Glomerular endothelial cell (primary cell): Measurements from ENCODE around the gene TAF10. TPM values are rescaled to one million over a fixed set of nuclear protein-coding genes. Genes with fewer than 3 reads are reported as not detected.

Experiments
- DNase-seq: peaks from one replicate; pipeline ENCODE4 v3.0.0-alpha.2; 2011; ENCODE audit warnings: low read depth, low spot score; ENCODE audit errors: extremely low read depth
- total RNA-seq: library from RNA; depleted of rRNA; stranded (reverse); fragments of >200 nt; gene quantifications from 2 replicates; pipeline ENCODE4 v1.2.3, GENCODE V29; 2015

Gene TAF10
- total RNA-seq, 1 donor from 2014 or later: 81.6 TPM

DNA sequence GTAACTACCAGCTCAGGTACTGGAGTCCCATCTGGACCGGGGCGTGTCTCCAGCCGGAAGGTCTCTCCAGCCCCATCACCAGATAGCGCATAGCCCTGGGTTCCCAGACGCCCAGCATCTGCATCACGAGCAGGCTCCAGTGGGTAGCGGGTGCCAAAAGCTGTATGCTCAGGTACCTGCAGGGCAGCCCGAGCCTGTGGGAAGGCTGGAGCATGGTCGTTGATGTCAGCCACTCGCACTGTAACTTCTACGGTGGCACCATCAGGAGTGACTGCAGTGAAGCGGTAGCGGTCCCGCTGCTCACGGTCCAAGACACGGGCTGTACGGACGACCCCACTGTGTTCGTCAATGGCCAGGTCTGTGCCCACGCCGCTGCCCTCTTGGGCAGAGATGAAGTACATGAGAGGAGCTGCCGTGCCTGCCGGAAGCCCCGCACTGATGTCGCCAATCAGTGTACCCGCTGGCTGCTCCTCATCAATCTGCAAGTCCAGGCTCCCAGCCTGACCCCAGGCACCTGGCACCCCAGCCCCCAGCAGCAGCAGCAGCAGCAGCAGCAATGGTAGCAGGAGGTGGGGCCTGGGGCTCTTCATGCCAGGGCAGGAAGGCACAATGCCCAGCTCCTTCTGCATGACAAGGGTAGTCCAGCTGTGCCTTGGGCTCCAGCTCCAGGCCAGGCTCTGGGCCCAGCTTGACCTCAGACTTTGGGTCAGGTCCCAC, 29.1 kb upstream of the TAF10 start:
- DNase-seq: no peak

DNA sequence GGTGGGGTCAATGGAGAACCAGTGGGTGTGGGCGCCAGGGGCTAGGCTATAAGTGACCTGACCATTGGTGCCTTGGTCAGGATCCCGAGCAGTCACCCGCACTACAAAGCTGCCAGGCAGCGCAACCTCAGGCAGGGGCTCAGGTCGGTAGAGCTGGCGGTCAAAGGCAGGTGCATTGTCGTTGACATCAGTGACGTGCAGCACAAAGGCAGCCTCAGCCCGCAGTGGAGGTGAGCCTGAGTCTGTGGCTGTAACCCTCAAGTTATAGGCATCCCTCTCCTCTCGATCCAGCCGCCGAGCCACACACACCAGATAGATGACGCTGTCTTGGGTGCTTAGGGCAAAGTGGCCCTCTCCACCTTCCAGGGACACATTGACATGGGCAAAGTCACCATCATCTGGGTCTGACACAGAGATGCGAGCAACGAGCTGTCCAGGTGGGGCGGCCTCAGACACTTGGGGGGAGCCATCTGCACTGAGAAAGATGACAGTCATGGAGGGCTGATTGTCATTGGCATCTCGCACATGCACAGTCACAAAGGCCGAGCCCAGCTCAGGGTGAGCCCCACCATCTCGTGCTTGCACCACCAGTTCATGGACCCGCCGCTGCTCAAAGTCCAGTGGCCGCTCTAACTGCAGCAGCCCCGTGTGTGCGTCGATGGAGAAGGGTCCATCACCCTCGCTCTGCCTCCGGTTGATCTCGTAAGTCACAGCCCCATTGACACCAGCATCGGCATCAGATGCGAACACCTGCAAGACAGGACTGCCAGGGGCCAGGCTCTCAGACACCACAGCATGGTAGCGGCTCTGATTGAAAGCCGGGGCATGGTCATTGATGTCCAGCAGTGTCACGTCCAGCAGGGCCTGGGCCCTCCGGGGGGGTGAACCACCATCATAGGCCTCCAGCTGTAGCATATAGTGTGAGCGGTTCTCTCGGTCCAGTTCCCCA, 28.3 kb upstream of the TAF10 start:
- no peak for DNase-seq

DNA sequence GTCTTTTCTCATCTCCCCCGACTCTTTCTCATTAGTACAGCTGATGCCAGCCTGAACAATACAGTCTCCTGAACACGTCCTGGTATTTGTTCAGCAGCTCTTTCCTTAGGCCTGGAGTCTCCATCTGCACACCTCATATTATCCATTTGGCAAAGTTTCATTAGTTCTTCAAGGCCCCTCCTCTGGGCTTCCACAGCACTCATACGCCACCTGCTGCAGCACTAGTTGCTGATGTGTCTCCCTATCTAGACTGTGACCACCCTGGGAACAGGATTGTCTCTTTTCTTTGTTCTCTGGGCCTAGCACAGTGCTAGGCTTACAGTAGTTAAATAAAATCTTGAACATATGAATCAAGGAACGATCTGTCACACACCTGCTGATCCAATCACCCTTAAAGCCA, 26.4 kb upstream of the TAF10 start:
- DNase-seq: no peak

DNA sequence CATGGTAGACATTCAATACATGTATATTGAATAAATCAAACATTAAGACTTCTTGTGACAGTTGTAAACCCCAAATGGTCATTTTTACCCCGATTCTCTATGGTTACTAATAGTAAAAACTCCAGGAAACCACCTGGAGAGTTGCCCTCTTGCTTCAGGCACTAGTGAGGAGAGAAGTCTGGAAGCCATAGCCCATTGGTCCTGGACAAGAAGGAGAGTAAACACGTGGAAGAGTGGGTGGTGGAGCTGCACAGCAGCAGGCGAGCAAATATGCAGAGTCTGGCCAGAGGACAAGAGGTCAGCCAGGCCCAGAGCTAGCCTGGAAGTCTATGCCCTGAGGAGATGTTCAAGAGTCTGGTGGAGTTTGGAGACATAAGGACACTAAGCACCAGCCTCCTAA, 25.9 kb upstream of the TAF10 start:
- DNase-seq: no peak

DNA sequence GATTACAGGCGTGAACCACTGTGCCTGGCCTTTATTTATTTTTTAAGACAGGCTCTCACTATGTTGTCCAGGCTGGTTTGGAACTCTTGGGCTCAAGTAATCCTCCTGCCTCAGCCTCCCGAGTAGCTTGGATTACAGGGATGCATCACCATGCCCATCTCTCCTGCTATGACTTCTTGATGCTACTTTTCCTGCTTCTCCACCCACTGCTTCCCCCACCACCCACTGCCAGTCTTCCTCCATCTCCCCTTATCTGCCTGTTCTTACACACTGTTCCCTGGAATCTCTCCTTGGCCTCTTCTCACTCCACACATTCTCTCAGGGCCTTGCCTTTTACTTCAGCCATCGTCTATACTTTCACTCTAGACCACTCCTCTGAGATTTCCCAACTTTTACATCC, 24.5 kb upstream of the TAF10 start:
- no peak for DNase-seq

DNA sequence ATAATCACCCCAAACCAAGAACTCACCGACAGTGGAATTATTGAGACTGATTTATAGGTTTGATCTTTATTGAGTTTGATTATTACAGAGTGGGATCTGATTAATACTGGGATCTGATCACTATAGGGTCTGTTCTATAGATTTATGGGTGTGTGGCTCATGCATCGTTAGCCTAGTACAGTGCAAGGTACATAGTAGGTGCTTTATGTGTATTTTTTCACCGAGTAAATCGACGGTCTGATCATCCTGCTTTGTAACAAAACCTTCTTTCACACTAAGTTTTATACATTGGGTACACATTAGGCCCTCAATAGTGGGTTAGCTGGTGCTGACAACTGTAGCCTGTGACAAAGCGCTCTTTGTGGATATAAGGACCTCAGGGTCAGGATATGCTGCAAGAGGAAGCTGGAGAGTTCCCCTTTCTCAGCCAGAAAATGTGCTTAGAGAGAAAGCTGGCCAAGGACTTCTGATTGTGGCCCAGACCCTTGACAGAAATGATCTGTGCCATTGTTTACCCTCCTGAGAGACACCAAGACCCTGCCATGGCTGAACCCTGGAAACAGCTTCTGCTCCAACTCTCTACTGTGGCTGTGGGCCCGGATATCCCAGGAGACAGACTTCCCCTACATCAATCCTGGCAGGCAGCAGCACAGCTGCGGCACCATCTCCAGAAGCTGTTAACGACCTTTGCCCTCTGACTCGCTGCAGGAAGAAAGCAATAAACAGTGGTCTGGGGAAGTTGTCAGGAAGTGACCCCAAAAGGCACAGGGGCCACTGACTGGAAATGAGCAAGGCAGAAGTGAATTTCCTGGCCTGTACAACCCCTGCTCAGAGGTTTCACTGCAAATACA, 23.3 kb upstream of the TAF10 start:
- DNase-seq: peak; percentile 90

DNA sequence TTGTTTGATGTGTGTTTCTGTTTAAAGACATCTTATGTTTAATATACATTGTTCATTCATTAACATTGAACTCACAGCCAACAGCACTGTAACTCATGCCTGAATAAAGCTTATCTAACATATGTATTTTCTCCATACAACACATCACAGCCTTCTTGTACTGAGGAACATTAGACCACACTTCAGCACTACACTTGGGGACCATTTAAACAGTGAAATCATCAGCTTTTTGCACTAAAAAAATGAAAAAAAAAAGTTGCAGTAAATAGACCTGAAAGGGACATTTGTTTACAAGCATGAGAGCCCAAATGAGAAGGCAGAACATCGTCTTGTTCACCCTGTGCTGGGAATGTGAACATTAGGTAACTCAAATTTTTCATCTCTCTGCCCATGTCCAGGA, 22.5 kb upstream of the TAF10 start:
- no peak for DNase-seq

DNA sequence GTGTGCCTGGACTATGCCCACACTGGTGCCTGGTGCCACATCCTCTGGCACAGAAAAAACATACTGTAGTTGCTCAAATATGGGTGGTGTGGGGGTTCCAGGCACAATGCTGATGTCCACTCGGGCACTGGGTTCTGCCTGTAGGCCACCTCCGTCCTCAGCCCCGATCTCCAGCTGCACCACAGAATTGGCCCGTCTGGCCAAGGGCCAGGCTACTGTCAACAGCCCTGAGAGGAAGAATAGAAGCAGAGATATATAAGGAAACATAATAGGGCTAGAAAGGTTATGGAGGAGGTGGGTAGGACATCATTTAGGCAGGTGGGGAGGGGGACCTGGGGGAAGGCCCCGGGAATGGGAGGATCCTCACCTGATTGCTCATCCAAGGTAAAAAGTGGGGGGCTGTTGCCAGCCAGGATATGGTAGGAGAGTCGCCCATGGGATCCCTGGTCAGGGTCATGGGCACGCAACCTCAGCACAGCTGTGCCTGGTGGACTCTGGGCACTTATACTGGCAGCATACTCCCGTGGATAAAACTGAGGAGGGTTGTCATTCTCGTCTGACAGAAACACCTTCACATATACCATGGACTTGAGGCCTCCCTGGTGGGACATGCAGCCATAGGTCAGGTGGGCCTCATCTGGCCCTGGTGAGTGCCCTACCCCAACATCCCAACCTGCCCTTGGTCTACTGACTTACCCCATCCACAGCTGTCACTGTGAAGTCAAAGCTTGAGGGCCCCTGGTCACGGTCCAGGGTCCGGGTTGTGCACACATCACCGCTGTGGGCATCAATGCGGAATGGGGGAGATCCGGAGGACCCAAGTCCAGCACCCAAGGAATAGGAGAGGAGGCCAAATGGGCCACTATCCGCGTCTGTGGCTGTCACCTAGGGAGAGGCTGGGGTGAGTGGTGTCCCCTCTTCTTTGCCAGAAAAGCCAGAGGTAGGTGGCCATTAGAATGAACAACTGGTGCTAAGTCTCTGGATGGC, 21.7 kb upstream of the TAF10 start:
- DNase-seq: no peak

DNA sequence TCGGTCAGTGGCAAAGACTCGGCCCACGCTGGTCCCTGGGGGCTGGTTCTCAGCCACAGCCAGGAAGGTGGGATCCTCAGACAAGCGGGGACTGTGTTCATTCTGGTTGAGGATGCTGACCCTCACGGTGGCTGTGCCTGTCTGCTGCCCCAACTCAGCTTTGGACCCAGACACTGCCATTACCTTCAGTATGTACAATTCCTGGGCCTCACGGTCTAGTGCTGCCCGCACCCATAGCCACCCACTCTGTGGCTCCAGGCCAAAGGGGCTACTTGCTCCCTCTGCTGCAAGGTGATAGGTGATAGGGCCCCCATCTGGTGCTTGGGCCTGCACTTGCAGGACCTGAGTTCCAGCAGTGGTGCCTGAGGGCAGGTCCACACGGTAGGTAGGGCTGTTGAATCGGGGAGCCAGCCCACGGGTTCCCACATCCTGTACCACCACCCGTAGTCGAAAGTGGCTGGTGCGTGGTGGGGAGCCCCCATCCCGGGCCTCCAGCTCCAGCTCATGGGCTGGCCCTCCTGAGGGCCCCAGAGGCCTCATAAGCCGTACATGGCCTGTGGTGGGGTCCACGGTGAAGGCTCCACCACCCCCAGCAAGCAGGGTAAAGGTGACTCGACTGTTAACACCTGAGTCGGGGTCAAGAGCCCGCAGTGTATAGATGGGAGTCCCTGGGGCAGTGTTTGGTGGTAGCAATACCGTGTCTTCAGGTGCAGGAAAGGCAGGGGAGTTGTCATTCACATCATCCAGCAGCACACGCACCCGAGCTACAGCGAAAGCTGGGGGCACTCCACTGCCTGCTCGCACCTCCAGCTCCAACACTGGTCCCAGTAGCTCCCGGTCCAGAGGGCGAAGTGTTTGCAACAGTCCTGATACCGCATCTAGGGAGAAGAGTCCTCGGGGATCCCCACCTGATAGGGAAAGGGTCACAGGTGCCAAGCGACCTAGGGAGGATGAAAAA, 20.4 kb upstream of the TAF10 start:
- DNase-seq: no peak

DNA sequence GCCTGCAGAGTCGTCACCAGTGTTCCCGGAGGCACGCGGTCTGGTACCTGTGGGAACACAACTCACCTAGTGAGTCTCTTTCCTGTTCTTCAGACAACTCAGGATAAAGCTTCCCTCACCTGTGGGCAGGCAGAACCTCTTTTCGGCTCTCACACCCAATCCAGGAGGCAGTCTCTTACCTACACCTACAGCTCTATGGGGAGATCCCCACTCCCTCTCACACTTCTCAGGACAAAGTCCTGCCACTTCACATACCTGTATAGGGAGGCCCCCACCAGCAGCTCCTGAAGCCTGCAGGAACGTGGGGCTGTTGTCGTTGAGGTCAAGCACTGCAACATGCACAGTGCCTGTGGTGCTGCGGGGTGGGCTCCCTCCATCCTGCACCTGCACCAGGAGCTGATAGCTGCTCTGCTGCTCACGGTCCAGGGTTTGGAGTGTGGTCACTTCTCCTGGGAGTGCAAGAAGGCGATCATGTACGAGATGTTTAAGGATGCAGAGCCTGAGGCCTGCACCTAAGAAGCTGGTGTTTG, 19.4 kb upstream of the TAF10 start:
- DNase-seq: no peak

DNA sequence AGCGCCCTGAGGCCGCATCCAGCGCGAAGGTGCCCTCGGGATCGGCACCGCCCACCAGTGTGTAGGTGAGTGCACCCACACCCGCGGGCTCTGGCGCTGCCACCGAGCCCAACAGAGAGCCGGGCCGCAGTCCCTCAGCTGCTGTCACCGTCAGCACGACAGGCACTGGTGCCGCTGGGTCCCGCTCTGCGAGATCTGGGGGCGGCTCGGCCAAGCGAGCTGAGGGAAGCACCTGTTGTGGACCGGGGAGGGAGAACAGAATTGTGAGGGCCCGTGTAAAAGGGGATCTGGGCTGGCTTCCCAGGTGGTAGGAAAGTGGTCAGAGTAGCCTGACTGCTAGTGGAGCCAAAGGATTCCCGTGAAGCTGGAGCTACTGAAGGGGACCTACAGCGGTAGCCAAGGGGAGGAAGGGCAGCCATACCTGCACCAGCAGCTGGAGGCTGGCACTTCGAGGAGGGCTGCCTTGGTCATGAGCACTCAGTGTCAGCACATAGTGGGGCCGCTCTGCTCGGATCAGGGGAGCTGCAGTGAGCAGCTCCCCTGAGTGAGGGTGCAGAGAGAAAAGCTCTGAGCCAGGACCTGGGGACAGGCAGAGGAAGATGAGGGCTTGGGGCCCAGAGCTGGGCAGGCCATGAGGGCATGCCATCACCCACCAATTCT, 18.7 kb upstream of the TAF10 start:
- no peak for DNase-seq

DNA sequence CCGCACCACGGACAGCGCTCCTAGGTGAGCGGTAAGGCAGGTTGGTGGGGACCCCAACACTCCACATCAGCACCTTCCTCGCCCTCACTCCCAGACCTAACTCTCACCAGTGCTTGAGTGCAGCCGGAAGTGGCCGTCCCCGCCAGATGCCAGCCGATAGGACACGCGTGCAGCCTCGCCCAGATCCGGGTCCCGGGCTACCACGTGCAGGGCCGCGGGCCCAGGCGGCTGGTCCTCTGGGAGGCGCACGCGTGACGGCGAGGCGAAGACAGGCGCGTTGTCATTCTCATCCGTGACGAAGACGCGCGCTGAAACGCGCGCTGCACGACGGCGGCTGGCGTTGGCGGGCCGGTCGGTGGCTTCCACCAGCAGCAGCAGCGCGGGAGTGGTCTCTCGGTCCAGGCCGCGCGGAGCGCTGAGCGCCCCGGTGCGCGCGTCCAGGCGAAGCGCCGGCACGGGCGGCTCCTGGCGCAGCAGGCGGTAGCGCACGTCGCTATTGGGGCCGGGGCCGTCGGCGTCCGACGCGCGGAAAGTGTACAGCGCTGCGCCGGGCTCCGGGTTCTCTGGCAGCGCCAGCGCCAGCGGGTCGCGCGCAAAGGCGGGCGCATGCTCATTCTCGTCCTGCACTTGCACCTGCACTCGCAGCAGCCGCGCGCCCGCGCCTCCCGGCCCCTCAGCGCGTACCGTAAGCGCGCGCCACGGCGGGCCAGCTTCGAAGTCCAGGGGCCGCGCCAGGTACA, 18.0 kb upstream of the TAF10 start:
- DNase-seq: no peak

DNA sequence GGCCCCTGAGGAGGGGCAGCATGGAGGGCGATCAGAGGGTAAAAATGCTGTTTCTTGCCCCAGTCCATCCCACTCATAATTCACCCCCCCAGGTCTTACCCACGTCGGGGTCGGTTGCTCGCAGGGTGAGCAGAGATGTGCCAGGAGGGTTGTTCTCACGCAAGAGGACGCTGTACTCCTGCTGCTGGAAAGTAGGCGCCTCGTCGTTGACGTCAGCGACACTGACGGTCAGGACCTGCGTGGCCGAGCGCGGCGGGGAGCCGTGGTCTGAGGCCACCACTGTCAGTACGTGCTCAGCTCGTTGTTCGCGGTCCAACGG, 17.5 kb upstream of the TAF10 start:
- DNase-seq: no peak

DNA sequence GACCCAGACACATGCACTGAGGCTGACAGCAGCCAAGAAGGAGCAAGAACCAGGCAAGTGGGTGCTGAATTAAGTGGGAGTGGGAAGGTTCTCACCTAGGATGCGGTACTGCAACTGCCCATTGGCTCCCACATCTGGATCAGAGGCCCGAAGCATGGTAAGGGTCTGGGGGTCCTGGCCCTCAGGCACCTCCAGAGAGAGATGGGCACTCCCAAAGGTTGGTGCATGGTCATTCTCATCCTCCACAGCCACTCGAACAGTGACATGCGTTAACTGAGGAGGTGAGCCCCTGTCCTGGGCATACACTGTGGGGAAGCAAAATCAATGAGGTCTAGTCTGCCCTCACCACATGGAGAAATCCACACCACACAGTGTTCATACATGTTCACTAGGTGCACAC, 16.5 kb upstream of the TAF10 start:
- no peak for DNase-seq

DNA sequence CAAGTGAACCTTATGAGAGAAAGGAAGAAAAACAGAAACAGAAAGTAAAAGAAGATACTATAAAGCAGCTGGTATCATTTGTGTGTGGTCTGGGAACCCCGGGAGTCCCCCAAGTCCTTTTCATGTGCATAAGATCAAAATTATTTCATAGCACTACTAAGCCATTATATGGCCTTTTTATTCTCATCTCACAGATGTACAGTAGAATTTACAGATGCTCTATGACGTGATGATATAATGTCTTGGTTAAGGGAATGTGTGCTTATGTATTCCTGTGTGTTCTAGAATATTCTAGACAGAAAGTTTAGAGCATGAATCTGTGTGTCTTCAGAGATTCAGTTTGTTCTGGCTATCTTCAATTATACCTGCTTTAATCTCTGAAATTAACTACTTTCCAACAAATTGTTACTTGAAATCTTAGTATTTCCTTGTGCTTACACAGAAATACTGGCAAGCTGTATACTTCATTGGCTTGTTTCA, 15.8 kb upstream of the TAF10 start:
- DNase-seq: no peak

DNA sequence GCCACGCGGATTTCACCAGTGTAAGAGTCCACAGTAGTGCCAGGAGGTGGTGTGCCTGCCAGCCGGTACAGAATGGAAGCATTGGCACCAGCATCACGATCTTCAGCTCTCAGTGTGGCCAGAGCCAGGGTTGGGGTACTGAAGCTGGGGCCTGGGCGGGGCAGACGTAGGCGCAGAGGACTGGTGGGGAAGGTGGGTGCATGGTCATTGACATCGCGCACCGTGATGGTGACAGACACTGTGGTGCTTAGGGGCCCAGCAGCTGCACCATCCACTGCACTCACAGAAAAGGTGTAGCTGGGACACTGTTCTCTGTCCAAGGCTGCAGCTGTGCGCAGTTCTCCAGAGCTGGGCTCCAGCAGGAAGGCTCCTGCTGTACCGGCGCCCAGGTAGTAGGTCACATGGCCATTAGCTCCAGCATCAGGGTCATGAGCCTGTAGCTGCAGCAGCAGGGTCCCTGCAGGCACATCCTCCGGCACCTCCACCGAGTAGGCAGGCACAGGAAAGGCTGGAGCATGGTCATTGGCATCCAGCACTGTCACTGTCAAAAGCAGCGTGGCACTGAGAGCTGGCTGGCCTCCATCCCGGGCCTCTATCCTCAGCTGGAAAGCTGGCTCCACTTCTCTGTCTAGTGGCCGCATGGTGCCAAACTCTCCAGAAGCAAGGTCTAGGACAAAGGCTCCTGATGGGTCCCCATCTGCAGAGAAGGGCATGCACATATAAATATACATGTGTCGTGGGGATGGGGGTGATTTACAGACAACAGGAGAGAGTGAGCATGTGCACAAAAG, 15.2 kb upstream of the TAF10 start:
- DNase-seq: no peak
